HG03432 (cell line): ENCODE results near the gene BFAR.
A peak's percentile ranks its signal among the peaks of the same experiment; 100 is the strongest.
"Not testable (repeated sequence)": the region's sequence is repeated elsewhere in the genome, so short reads cannot be mapped to it uniquely, and the experiment has no call there.

Experiments
- ATAC-seq: cut with Tn5 transposase; IDR thresholded peaks from one replicate; pipeline ENCODE4 v1.9.1; 2021; ENCODE audit warnings: mild to moderate bottlenecking, moderate library complexity; ENCODE audit not compliant: unreplicated experiment

The BFAR gene

GRCh38 chr16:14632693-14633569, at the start of gene BFAR:
Gene BFAR, plus strand, starts transcription at chr16:14632951. Its CDS starts 11,396 bp downstream, at chr16:14644347.
- peak; percentile 80 for ATAC-seq

- ATAC-seq, result no peak
Measured at GRCh38 chr16:14585287-14585686, 47.5 kb upstream of the BFAR start.

- ATAC-seq, result no peak
Measured at GRCh38 chr16:14586637-14587305, 46.0 kb upstream of the BFAR start.

- ATAC-seq, result no peak
Measured at GRCh38 chr16:14600164-14600563, 32.6 kb upstream of the BFAR start.

GRCh38 chr16:14602443-14602963, 30.2 kb upstream of the BFAR start:
- ATAC-seq, result no peak

- peak; percentile 61 for ATAC-seq
Measured at GRCh38 chr16:14606102-14606501, 26.6 kb upstream of the BFAR start.

GRCh38 chr16:14608111-14608566, 24.6 kb upstream of the BFAR start:
- ATAC-seq, result no peak

GRCh38 chr16:14608604-14609003, 24.1 kb upstream of the BFAR start:
- no peak for ATAC-seq

GRCh38 chr16:14609716-14610115, 23.0 kb upstream of the BFAR start:
- no peak for ATAC-seq

- no peak for ATAC-seq
Measured at GRCh38 chr16:14611660-14612059, 21.1 kb upstream of the BFAR start.

GRCh38 chr16:14613991-14614390, 18.8 kb upstream of the BFAR start:
- ATAC-seq, result no peak

GRCh38 chr16:14616280-14616679, 16.5 kb upstream of the BFAR start:
- no peak for ATAC-seq

- ATAC-seq, result no peak
Measured at GRCh38 chr16:14618566-14618965, 14.2 kb upstream of the BFAR start.

- ATAC-seq, result no peak
Measured at GRCh38 chr16:14627078-14627477, 5.7 kb upstream of the BFAR start.

- ATAC-seq, result no peak
Measured at GRCh38 chr16:14628806-14629611, 3.7 kb upstream of the BFAR start.

- no peak for ATAC-seq
Measured at GRCh38 chr16:14629612-14629918, 3.2 kb upstream of the BFAR start.

GRCh38 chr16:14629919-14630619, 2.7 kb upstream of the BFAR start, which contains the start of gene PARN:
Gene PARN, minus strand, starts transcription at chr16:14630260. Its CDS starts 135 bp downstream, at chr16:14630125.
- peak; percentile 61 for ATAC-seq

GRCh38 chr16:14630620-14631330, 2.0 kb upstream of the BFAR start:
- ATAC-seq, result not testable (repeated sequence)

- ATAC-seq, result no peak
Measured at GRCh38 chr16:14634389-14634725, 1.6 kb downstream of the BFAR start.
